Hematopoietic multipotent progenitor cell treated with erythropoietin and hydrocortisone succinate and interleukin-3 and kit ligand, for 17 days (in vitro differentiated cells): Measurements from ENCODE around the gene CHCHD6.

Experiments
- DNase-seq: peaks from one replicate; pipeline ENCODE4 v3.0.0-alpha.2; 2015; ENCODE audit warnings: low spot score

CHCHD6 gene

GRCh38 chr3:126994661-126995245, 290.7 kb downstream of the CHCHD6 start:
- DNase-seq = no peak

- DNase-seq = no peak
These were observed 291.3 kb downstream of the CHCHD6 start for GRCh38 chr3:126995254-126995780.

- DNase-seq = no peak
These were observed 292.0 kb downstream of the CHCHD6 start for GRCh38 chr3:126995926-126996512.

- no peak for DNase-seq
These were observed 292.9 kb downstream of the CHCHD6 start for GRCh38 chr3:126996905-126997304.

- no peak for DNase-seq
These were observed 293.5 kb downstream of the CHCHD6 start for GRCh38 chr3:126997455-126998038.

- DNase-seq = no peak
These were observed 294.3 kb downstream of the CHCHD6 start for GRCh38 chr3:126998320-126998719.

- no peak for DNase-seq
These were observed 294.7 kb downstream of the CHCHD6 start for GRCh38 chr3:126998728-126999127.

GRCh38 chr3:126999383-126999782, 295.3 kb downstream of the CHCHD6 start:
- DNase-seq = no peak

GRCh38 chr3:127000119-127000518, 296.1 kb downstream of the CHCHD6 start:
- DNase-seq = no peak

- DNase-seq = no peak
These were observed 296.7 kb downstream of the CHCHD6 start for GRCh38 chr3:127000761-127001160.

- DNase-seq = no peak
These were observed 297.6 kb downstream of the CHCHD6 start for GRCh38 chr3:127001486-127002194.

- no peak for DNase-seq
These were observed 298.4 kb downstream of the CHCHD6 start for GRCh38 chr3:127002195-127003174.

- DNase-seq = no peak
These were observed 299.1 kb downstream of the CHCHD6 start for GRCh38 chr3:127003175-127003555.

GRCh38 chr3:127003601-127004280, 299.7 kb downstream of the CHCHD6 start:
- no peak for DNase-seq

GRCh38 chr3:127004641-127005397, 300.8 kb downstream of the CHCHD6 start:
- no peak for DNase-seq

- no peak for DNase-seq
These were observed 301.9 kb downstream of the CHCHD6 start for GRCh38 chr3:127005864-127006500.

GRCh38 chr3:127006781-127007436, 302.9 kb downstream of the CHCHD6 start:
- DNase-seq = no peak

GRCh38 chr3:127008236-127008635, 304.2 kb downstream of the CHCHD6 start:
- DNase-seq = no peak

GRCh38 chr3:127009531-127009930, 305.5 kb downstream of the CHCHD6 start:
- DNase-seq = no peak
